OCI-LY7 (cell line): ENCODE data around the gene FGF11. TPM values are rescaled to one million over a fixed set of nuclear protein-coding genes. Genes with fewer than 3 reads are reported as not detected.

Experiments used
- BruUV-seq: library from RNA; stranded (reverse); fragments of 400-500 nt; replicated peaks from 2 replicates; lab custom pipeline; 2021; lab: Mats Ljungman, UMichigan
- CTCF ChIA-PET: fragments of 300-600 bp; sonication (Branson Sonifier 250); formaldehyde crosslinking; loops from one replicate; lab custom pipeline; 2022; ENCODE audit warnings: antibody characterized with exemption; ENCODE audit not compliant: unreplicated experiment; lab: Charles Lee
- POLR2A ChIA-PET: fragments of 300-600 bp; sonication (Branson Sonifier 250); formaldehyde crosslinking; loops from one replicate; lab custom pipeline; 2022; ENCODE audit warnings: antibody characterized with exemption; lab: Charles Lee
- DNase-seq: peaks from one replicate; pipeline ENCODE4 v3.0.0-alpha.2; 2015; ENCODE audit warnings: low spot score
- H2AFZ ChIP-seq: fragments of 200-600 bp; sonication (generic), shearing (Covaris generic); 2 replicates; pipeline ENCODE4 v1.6.1; 2014; ENCODE audit warnings: mild to moderate bottlenecking, antibody characterized with exemption, low read length, moderate library complexity
- H3K27ac ChIP-seq: fragments of 200-600 bp; sonication (generic); 2 replicates; pipeline ENCODE4 v1.5.1; 2014; ENCODE audit warnings: mixed run types, low read depth, mild to moderate bottlenecking, moderate library complexity, low read length, inconsistent platforms; ENCODE audit not compliant: poor library complexity, severe bottlenecking
- H3K36me3 ChIP-seq: fragments of 200-600 bp; sonication (generic); 2 replicates; pipeline ENCODE4 v1.6.1; 2014; ENCODE audit warnings: mild to moderate bottlenecking, antibody characterized with exemption, low read length, moderate library complexity, mixed read lengths; ENCODE audit not compliant: insufficient read depth
- H3K4me1 ChIP-seq: fragments of 200-600 bp; sonication (generic); 2 replicates; pipeline ENCODE4 v1.5.1; 2014; ENCODE audit warnings: mild to moderate bottlenecking, low read length; ENCODE audit not compliant: insufficient read depth, poor library complexity, severe bottlenecking
- H3K4me2 ChIP-seq: fragments of 200-600 bp; sonication (generic); 2 replicates; pipeline ENCODE4 v1.6.1; 2014; ENCODE audit warnings: mild to moderate bottlenecking, low read length
- H3K4me3 ChIP-seq: fragments of 200-600 bp; sonication (generic); 2 replicates; pipeline ENCODE4 v1.5.1; 2014; ENCODE audit warnings: mild to moderate bottlenecking, low read depth, low read length; ENCODE audit not compliant: poor library complexity, severe bottlenecking
- H3K79me2 ChIP-seq: fragments of 200-600 bp; sonication (generic); 2 replicates; pipeline ENCODE4 v1.6.1; 2016; ENCODE audit warnings: low read depth, mild to moderate bottlenecking, low read length, moderate library complexity, mixed read lengths; ENCODE audit not compliant: insufficient read depth
- H3K9me2 ChIP-seq: fragments of 200-600 bp; sonication (generic); 2 replicates; pipeline ENCODE4 v1.6.1; 2016; ENCODE audit warnings: mild to moderate bottlenecking, low read length, mixed read lengths; ENCODE audit not compliant: insufficient read depth
- H3K9me3 ChIP-seq: fragments of 200-600 bp; sonication (generic); 2 replicates; pipeline ENCODE4 v1.6.1; 2014; ENCODE audit warnings: mild to moderate bottlenecking, mixed run types, low read length, mixed read lengths
- H4K20me1 ChIP-seq: fragments of 200-600 bp; sonication (generic); 2 replicates; pipeline ENCODE4 v1.6.1; 2014; ENCODE audit warnings: mild to moderate bottlenecking, antibody characterized with exemption, low read length, moderate library complexity, mixed read lengths; ENCODE audit not compliant: insufficient read depth
- CTCF ChIP-seq: fragments of 200-600 bp; sonication (generic); conservative IDR thresholded peaks from 2 replicates; pipeline ENCODE4 v1.5.1; 2014; ENCODE audit warnings: mild to moderate bottlenecking, antibody characterized with exemption, low read length, moderate library complexity, mixed read lengths
- EZH2phosphoT487 ChIP-seq: fragments of 200-600 bp; sonication (generic); IDR thresholded peaks from 2 replicates; pipeline ENCODE4 v1.6.1; 2018; ENCODE audit warnings: low read depth, borderline replicate concordance, mild to moderate bottlenecking, mixed run types, antibody characterized with exemption, low read length, moderate library complexity, mixed read lengths
- intact Hi-C: fragments of 100-400 bp; cut with micrococcal nuclease; formaldehyde crosslinking; loops from one replicate; pipeline ENCODE4 v1.10.0; 2022; ENCODE audit not compliant: unreplicated experiment
- total RNA-seq, 2 experiments: library from RNA; depleted of rRNA in 1 of 2; stranded (reverse); fragments of >200 nt in 1 of 2; shearing (Covaris generic) in 1 of 2; gene quantifications; 2 replicates each; pipeline ENCODE4 v1.2.3, GENCODE V29; 2014 to 2022

Gene FGF11
- total RNA-seq, 2 experiments from 2014 or later, result 1.3 to 11.0 TPM

DNA sequence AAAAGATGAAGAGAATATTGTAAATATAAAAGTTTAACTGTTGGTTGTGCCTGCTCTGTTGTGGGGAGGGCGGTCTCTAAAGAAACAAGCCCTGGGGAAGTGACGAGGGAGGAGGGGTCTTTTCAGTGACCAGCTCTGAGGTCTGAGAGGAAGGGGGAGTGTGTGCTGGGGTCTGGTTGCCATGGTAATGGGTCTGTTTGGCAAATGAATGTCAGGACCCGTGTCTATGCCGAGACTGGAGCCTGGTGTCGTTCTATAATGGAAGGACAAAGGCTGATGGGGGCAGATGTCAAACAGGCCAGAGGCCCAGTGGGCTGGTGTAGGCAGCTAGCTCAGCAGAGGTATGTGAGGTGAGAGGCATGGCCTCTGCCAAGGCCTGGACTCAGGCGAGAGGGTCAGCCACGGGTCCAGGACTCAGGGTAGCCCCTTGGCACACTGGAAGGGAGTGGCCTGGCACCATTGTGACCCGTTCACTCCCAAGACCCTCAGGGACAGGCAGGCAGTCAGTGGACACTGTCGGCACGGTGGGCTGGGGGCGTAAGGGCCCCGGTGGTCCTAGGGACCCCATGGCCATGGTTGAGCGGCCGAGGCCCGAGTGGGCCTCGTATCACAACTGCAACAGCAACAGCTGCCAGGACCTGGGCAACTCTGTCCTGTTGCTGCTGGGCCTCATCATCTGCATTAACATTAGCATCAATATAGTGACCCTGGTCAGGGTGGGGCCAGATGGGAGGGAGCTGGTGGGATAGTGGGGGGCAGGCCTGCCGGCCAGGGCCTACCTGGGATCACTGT lies 19.3 kb upstream of the FGF11 start, which contains the start of gene SPEM1:
TSS of gene SPEM1 (plus strand) at position 506 of the 792 bp plus-strand sequence. CDS start at position 567, 61 bp downstream.
- POLR2A ChIA-PET, result interaction anchor here (1.0 kb wide), 1 partner anchor 11 kb away, joined by 3 read pairs; no protein-coding TSS in a partner anchor
- no peaks in the 10 kb centered on the region for H3K36me3 ChIP-seq
- no peaks in the 10 kb centered on the region for H3K4me1 ChIP-seq
- H3K4me2 ChIP-seq, result no peak within 1 kb of the TSS
- intact Hi-C loops, result no loop called here
- no peaks in the 10 kb centered on the region for H3K79me2 ChIP-seq
- DNase-seq, result no peak
- no peaks in the 10 kb centered on the region for H4K20me1 ChIP-seq
- no peak within 1 kb of the TSS for H2AFZ ChIP-seq
- no peaks in the 10 kb centered on the region for H3K9me2 ChIP-seq
- BruUV-seq, result no TSS peak
- no peak within 1 kb of the TSS for H3K4me3 ChIP-seq
- CTCF ChIA-PET, result no interaction called here
- no peak within 1 kb of the TSS for H3K27ac ChIP-seq
- TF ChIP-seq EZH2phosphoT487 (no peak), CTCF (no peak)
- H3K9me3 ChIP-seq, result no peaks in the 10 kb centered on the region

GRCh38 chr17:7421186-7421585 lies 18.1 kb upstream of the FGF11 start:
- CTCF ChIA-PET, result no interaction called here
- DNase-seq, result no peak
- Histone ChIP-seq H3K27ac (no peak overlapping the region), H2AFZ (no peak overlapping the region), H3K79me2 (no peaks in the 10 kb centered on the region), H3K4me2 (no peak overlapping the region), H3K9me3 (no peaks in the 10 kb centered on the region), H3K36me3 (no peaks in the 10 kb centered on the region), H3K4me3 (no peak overlapping the region), H3K4me1 (no peaks in the 10 kb centered on the region), H3K9me2 (no peaks in the 10 kb centered on the region), H4K20me1 (no peaks in the 10 kb centered on the region)
- no peak for TF ChIP-seq CTCF
- no peak for TF ChIP-seq EZH2phosphoT487
- BruUV-seq, result no TSS peak
- intact Hi-C loops, result no loop called here
- POLR2A ChIA-PET, result no interaction called here

DNA sequence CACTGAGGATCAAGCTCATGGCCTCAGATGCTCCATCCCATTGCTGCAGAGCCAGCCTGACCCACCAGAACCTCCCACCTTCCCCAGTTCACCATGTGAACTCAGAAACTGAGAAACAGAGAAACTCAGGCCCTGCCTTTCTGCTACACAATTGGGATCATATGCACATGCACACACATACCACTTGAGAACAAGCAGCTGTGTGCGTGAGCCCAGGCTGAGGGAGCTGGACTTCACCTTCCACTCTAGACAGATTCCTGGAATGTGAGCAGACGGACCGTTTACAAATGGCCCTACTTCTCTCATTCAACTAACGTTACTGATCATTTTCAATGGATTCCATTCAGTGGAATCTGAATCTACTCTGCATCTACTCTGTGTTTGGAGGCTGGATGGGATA lies 15.6 kb upstream of the FGF11 start:
- Histone ChIP-seq H2AFZ (no peak overlapping the region), H3K4me3 (no peak overlapping the region), H4K20me1 (no peaks in the 10 kb centered on the region), H3K9me2 (no peaks in the 10 kb centered on the region), H3K9me3 (no peaks in the 10 kb centered on the region), H3K4me1 (no peaks in the 10 kb centered on the region), H3K4me2 (no peak overlapping the region), H3K36me3 (no peaks in the 10 kb centered on the region), H3K27ac (no peak overlapping the region), H3K79me2 (no peaks in the 10 kb centered on the region)
- intact Hi-C loops, result no loop called here
- POLR2A ChIA-PET, result interaction anchor here (0.7 to 0.8 kb wide), 2 partner anchors 75 to 129 kb away, joined by 4 to 6 read pairs; no protein-coding TSS in a partner anchor
- BruUV-seq, result no TSS peak
- CTCF ChIA-PET, result interaction anchor here (0.5 kb wide), 1 partner anchor 291 kb away, joined by 3 read pairs; no protein-coding TSS in a partner anchor
- no peak for TF ChIP-seq EZH2phosphoT487
- no peak for TF ChIP-seq CTCF
- DNase-seq, result no peak
